Panc1 (cell line): ENCODE measurements around the gene KCNQ2. TPM values are rescaled to one million over a fixed set of nuclear protein-coding genes. Genes with fewer than 3 reads are reported as not detected.

Experiments used
- ATAC-seq: fragments of 200-7000 bp; cut with Tn5 transposase; 2 replicates; pipeline ENCODE4 v1.9.1; 2020; ENCODE audit warnings: mild to moderate bottlenecking, moderate library complexity
- BruUV-seq: library from RNA; stranded (reverse); fragments of 400-500 nt; replicated peaks from 2 replicates; lab custom pipeline; 2021; lab: Mats Ljungman, UMichigan
- CTCF ChIA-PET: fragments of 300-600 bp; sonication (Branson Sonifier 250); formaldehyde crosslinking; loops from one replicate; lab custom pipeline; 2022; ENCODE audit warnings: antibody characterized with exemption; lab: Charles Lee
- POLR2A ChIA-PET: fragments of 300-600 bp; sonication (Branson Sonifier 250); formaldehyde crosslinking; loops from one replicate; lab custom pipeline; 2022; ENCODE audit warnings: antibody characterized with exemption; lab: Charles Lee
- DNase-seq: peaks from one replicate; pipeline ENCODE4 v3.0.0-alpha.2; 2010; ENCODE audit warnings: low read depth, low spot score
- H3K27ac ChIP-seq: 2 replicates; pipeline ENCODE4 v1.5.1; 2011; ENCODE audit warnings: mild to moderate bottlenecking, low read length, inconsistent platforms
- H3K27me3 ChIP-seq: fragments of 200-500 bp; sonication (Bioruptor generic); 2 replicates; pipeline ENCODE4 v1.6.0; 2014; ENCODE audit warnings: low read length, inconsistent platforms; ENCODE audit not compliant: control insufficient read depth, insufficient read depth
- H3K36me3 ChIP-seq: fragments of 200-500 bp; sonication (Bioruptor generic); 2 replicates; pipeline ENCODE4 v1.5.1; 2014; ENCODE audit warnings: inconsistent platforms, mild to moderate bottlenecking, low read length, moderate library complexity; ENCODE audit not compliant: control insufficient read depth, insufficient read depth
- H3K4me1 ChIP-seq: 2 replicates; pipeline ENCODE4 v1.5.1; 2011; ENCODE audit warnings: inconsistent platforms, mild to moderate bottlenecking, low read length, moderate library complexity; ENCODE audit not compliant: control insufficient read depth, insufficient read depth
- H3K4me3 ChIP-seq, 2 experiments: 2 replicates each; pipeline ENCODE4 v1.5.1; 2011 to 2012; ENCODE audit warnings: low read depth in 2 of 2, low read length in 2 of 2, mild to moderate bottlenecking in 2 of 2, inconsistent platforms in 1 of 2, moderate library complexity in 1 of 2
- H3K9me3 ChIP-seq: fragments of 200-500 bp; sonication (Bioruptor generic); 2 replicates; pipeline ENCODE4 v1.5.1; 2014; ENCODE audit warnings: low read depth, mild to moderate bottlenecking, inconsistent platforms, low read length, moderate library complexity; ENCODE audit not compliant: control insufficient read depth, insufficient read depth
- CTCF ChIP-seq: fragments of 450-650 bp; IDR thresholded peaks from 2 replicates; pipeline ENCODE4 v1.5.1; 2017; ENCODE audit warnings: mild to moderate bottlenecking
- POLR2AphosphoS5 ChIP-seq: IDR thresholded peaks from 2 replicates; pipeline ENCODE4 v1.6.1; 2012; ENCODE audit warnings: mild to moderate bottlenecking, low read depth, low read length, moderate library complexity
- SIN3A ChIP-seq: IDR thresholded peaks from 2 replicates; pipeline ENCODE4 v1.6.1; 2012; ENCODE audit warnings: low read depth, mild to moderate bottlenecking, low read length, moderate library complexity, borderline replicate concordance; ENCODE audit not compliant: insufficient read depth
- TCF7L2 ChIP-seq: IDR thresholded peaks from 2 replicates; pipeline ENCODE4 v1.6.1; 2011; ENCODE audit warnings: mild to moderate bottlenecking, low read depth, low read length, inconsistent platforms
- in situ Hi-C: cut with HindIII; loops from 2 replicates; pipeline ENCODE4 v1.10.0; 2016; ENCODE audit warnings: low sequenced_read_pairs, low pct_unique_long_range_greater_than_20kb
- intact Hi-C: fragments of 100-400 bp; cut with micrococcal nuclease; formaldehyde crosslinking; loops from one replicate; pipeline ENCODE4 v1.10.0; 2022; ENCODE audit not compliant: unreplicated experiment
- total RNA-seq: library from RNA; stranded (reverse); gene quantifications from one replicate; pipeline ENCODE4 v1.2.1, GENCODE V29; 2021; ENCODE audit not compliant: unreplicated experiment
- TF ChIP-seq, protein P1 (sequence below), 2 experiments: IDR thresholded peaks; 2 replicates each; pipeline ENCODE4 v1.6.1; 2011 to 2012; ENCODE audit warnings: low read depth in 2 of 2, control low read depth in 1 of 2, low read length in 1 of 2, mild to moderate bottlenecking in 1 of 2, moderate library complexity in 1 of 2; ENCODE audit not compliant: insufficient read depth in 1 of 2

KCNQ2 gene
- total RNA-seq, 1 experiment from 2014 or later: 19.4 TPM

- POLR2A ChIA-PET: interaction anchor here (0.6 kb wide), 1 partner anchor 472 kb away, joined by 4 read pairs; no protein-coding TSS in a partner anchor
- no peak for DNase-seq
- CTCF ChIA-PET: no interaction called here
- H3K27ac ChIP-seq: no peak overlapping the region
- BruUV-seq: no TSS peak
- ATAC-seq: no peak
- no peaks in the 10 kb centered on the region for H3K9me3 ChIP-seq
- no peaks in the 10 kb centered on the region for H3K4me1 ChIP-seq
- in situ Hi-C loops: no loop called here
- no peak overlapping the region for H3K4me3 ChIP-seq
- no peak for TF ChIP-seq SIN3A
- TF ChIP-seq, protein P1, sequence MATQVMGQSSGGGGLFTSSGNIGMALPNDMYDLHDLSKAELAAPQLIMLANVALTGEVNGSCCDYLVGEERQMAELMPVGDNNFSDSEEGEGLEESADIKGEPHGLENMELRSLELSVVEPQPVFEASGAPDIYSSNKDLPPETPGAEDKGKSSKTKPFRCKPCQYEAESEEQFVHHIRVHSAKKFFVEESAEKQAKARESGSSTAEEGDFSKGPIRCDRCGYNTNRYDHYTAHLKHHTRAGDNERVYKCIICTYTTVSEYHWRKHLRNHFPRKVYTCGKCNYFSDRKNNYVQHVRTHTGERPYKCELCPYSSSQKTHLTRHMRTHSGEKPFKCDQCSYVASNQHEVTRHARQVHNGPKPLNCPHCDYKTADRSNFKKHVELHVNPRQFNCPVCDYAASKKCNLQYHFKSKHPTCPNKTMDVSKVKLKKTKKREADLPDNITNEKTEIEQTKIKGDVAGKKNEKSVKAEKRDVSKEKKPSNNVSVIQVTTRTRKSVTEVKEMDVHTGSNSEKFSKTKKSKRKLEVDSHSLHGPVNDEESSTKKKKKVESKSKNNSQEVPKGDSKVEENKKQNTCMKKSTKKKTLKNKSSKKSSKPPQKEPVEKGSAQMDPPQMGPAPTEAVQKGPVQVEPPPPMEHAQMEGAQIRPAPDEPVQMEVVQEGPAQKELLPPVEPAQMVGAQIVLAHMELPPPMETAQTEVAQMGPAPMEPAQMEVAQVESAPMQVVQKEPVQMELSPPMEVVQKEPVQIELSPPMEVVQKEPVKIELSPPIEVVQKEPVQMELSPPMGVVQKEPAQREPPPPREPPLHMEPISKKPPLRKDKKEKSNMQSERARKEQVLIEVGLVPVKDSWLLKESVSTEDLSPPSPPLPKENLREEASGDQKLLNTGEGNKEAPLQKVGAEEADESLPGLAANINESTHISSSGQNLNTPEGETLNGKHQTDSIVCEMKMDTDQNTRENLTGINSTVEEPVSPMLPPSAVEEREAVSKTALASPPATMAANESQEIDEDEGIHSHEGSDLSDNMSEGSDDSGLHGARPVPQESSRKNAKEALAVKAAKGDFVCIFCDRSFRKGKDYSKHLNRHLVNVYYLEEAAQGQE (IDR thresholded peaks at IDR 0.05; ENCODE audit: insufficient read depth in 1 of 2, low read depth in 2 of 2, low read length in 1 of 2): no peak
- no peak for TF ChIP-seq POLR2AphosphoS5
- TF ChIP-seq CTCF: no peak
- TF ChIP-seq TCF7L2: no peak
- H3K36me3 ChIP-seq: no peaks in the 10 kb centered on the region
- no peaks in the 10 kb centered on the region for H3K27me3 ChIP-seq
- intact Hi-C loops: no loop called here
These were observed 35.8 kb upstream of the KCNQ2 start for GRCh38 chr20:63508072-63508768.

DNA sequence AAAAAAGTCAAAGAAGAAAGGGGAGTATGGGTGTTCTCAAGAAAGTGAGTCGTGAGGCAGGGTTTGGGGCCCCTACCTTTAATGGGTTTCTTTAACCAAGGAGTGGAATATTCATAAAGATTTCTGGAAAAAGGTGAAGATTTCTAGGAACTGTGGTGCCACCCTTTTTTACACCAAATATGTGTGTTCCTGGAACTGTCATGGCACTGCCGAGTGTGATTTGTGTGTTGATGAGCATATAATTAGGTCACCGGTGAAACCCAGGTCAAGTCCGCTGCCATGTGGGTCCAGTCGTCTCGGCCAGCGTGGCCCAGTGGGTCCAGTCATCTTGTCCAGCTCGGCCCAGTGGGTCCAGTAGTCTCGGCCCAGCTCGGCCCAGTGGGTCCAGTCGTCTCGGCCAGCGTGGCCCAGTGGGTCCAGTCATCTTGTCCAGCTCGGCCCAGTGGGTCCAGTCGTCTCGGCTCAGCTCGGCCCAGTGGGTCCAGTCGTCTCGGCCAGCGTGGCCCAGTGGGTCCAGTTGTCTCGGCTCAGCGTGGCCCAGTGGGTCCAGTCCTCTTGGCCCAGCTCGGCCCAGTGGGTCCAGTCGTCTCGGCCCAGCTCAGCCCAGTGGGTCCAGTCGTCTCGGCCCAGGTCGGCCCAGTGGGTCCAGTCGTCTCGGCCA is 34.8 kb upstream of the KCNQ2 start:
- TF ChIP-seq POLR2AphosphoS5 (no peak), TCF7L2 (no peak), CTCF (no peak), SIN3A (no peak)
- TF ChIP-seq, protein P1 (IDR thresholded peaks at IDR 0.05; ENCODE audit: insufficient read depth in 1 of 2, low read depth in 2 of 2, low read length in 1 of 2): no peak
- in situ Hi-C loops: no loop called here
- no TSS peak for BruUV-seq
- ChIA-PET CTCF (no interaction called here), POLR2A (no interaction called here)
- H3K36me3 ChIP-seq: no peaks in the 10 kb centered on the region
- ATAC-seq: no peak
- H3K4me3 ChIP-seq: no peak overlapping the region
- H3K27ac ChIP-seq: no peak overlapping the region
- peaks cover under 1% of the 10 kb centered on the region; the same call in 1 of the 2 replicates for H3K4me1 ChIP-seq
- H3K9me3 ChIP-seq: no peaks in the 10 kb centered on the region
- DNase-seq: no peak
- intact Hi-C loops: no loop called here
- no peaks in the 10 kb centered on the region for H3K27me3 ChIP-seq
